A172 (cell line): ENCODE results near the gene ITGA3. TPM values are rescaled to one million over a fixed set of nuclear protein-coding genes. Genes with fewer than 3 reads are reported as not detected.
A peak's percentile ranks its signal among the peaks of the same experiment; 100 is the strongest.
"Not testable (repeated sequence)": the region's sequence is repeated elsewhere in the genome, so short reads cannot be mapped to it uniquely, and the experiment has no call there.

Experiments used
- DNase-seq: peaks from one replicate; pipeline ENCODE4 v3.0.0-alpha.2; 2015; ENCODE audit warnings: low spot score
- total RNA-seq: library from RNA; depleted of rRNA; stranded (reverse); fragments of >200 nt; shearing (Covaris generic); gene quantifications from 2 replicates; pipeline ENCODE4 v1.2.3, GENCODE V29; 2014

Gene ITGA3
- total RNA-seq, 1 experiment from 2014 or later = 839 TPM

DNA sequence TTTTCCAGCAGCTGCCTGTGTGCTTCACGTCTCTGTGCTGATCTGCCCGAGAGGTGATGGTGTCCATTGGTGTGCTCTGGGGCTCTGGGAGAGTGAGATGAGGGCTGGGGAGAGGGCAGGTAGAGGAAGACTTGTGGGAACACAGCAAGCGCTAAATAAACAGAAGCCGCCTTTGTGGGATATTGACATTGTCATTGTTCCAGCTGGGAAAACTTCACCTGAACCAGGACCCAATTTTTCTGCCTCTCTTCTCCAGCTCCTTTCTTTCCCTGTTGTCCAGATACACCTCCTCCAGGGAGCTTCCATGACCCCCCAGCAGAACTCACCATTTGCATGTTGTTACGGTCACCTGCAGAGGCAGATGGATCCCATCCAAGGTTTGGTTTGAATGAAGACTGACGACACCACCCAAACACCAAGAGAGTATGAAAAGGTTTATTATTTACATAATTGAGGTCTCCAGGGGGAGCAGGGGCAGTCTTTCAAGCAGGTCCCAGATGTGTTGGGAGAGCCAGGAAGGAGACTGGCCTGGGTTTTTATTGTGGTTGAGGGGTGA, 3.6 kb upstream of the ITGA3 start:
- DNase-seq = no peak

DNA sequence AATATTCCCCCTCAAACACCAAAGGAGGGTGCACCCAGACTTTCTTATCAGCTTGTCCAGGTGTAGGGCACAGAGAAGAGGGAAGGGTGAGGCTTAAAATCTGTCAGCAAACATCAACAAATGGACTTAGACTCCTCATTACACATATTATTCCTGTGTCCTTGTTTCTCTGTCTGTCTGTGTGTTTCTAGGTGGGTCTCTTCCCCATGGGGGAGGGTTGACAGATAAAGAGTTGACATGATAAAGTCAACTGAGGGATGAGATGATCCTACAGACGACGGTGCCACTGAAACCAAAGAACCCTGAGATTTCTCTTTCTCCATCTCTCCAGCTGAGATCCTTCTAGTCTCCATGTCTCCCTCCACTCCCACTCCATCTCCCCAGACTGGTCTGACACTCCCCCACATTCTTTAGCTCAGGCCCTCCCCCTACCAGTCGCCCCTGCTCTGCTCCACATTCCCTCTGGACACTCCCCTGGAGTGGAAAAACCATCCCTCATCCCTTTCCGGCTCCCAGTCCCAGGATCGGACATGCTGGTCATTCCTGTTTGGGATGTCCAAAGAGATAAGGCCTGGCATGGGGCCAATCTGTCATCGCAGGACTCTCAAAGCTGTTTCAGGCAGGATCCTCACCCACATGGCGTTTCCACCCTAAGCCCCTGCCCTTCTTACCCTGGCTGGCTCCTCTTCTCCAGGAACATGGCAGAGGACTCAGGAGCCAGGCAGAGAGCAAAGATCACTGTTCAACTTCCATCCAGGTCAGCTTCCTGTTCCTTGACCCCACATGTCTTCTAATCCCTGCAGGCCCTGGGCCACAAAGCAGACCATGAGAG, 2.9 kb upstream of the ITGA3 start:
- DNase-seq = peak; percentile 96

DNA sequence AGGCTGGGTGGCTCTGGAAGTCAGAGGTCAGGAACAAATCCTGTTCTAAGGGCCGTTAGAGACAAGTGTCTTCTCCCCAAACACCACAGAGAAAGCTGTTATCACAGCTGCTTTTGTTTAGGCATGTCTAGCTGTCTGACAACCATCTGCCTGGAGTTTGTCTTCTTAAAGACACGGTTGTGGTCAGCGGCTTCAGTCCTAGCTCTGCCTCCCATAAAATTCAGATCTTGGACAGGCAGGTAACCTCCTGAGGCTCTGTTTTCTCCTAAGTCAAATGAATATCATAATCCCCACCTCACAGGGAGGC, 2.3 kb upstream of the ITGA3 start:
- peak; percentile 59 for DNase-seq

DNA sequence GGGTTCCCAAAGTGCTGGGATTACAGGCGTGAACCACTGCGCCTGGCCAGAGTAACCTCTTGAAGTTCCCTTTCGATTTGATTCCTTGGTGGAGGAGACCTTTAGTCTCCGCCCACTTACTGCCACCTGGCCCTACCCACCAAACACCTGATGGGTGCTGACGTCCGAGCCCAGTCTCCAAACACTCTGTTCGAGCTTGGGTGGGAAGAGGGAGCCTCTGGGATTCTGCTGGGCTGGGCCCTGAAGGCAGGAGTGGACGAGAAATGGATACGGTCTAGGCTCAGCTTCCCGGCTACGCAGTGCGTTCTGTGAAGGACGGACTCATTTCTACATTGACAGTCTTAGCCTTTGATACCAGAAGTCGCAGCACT, 870 bp upstream of the ITGA3 start:
- peak; percentile 57 for DNase-seq

DNA sequence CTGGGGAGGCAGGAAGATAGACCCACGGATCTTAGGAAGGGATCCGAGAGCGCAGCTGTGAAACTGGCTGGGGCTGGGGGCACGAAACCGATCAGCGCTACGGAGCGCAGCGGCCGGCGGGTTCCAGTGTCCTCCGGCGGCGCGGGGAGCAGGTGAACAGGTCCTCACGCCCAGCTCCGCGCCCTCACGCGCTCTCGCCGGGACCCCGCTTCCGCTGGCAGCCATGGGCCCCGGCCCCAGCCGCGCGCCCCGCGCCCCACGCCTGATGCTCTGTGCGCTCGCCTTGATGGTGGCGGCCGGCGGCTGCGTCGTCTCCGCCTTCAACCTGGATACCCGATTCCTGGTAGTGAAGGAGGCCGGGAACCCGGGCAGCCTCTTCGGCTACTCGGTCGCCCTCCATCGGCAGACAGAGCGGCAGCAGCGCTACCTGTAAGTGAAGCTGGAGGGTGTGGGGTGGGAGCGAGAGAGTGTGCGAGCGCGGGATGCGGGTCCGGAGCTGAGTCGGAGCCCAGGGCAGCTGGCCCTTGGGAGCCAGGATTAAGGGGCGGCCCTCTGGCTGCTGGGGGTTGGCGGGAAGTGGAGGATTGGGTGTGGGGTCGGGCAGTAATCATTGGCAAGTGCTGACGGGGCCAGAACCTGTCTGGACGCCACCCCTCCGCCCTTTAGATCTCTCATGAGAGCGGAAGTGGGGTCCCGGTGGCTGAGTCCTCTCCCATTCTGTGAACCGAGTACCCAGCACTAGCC, 479 bp downstream of the ITGA3 start:
- peak; percentile 67 for DNase-seq

DNA sequence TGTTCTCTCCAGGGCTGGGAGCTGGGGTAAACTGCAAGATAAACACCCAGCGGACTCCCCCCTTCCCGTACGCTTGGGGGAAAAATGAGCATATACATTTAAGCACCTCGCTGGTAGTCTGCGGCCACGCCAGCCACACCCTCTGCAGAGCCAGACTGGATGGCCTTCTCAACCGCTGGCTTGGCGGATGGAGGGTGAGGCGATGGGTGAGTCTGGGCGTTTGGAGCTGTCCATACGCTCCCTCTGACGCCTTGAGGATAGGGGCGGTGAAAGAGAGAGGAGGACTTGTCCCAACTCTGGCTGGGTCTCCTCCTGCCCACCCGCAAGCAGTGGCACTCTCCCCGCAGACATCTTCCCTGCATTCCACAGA, 1.0 kb downstream of the ITGA3 start:
- no peak for DNase-seq

DNA sequence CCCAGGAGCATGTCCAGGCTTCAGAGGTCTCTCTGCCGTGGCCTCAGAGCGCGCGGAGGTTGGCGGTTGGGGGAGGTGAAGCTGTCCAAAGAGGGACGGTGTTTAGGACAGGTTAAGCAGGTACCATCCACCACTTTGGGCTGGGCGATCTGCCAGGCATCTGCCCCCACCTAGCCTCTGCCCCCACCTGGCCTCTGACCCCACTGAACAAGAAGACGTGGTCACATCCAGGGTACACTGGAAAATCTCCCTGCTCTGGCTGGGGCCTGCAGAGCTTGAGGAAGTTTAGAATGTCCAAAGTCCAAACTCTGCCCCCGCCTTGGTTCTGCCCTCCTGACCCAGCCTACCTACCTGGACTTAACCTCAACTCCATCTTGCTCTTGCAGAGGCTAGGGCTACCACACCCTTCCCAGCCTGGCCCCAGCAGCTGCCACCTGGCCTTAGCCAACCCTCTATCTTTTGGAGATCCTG, 1.6 kb downstream of the ITGA3 start:
- peak; percentile 35 for DNase-seq

DNA sequence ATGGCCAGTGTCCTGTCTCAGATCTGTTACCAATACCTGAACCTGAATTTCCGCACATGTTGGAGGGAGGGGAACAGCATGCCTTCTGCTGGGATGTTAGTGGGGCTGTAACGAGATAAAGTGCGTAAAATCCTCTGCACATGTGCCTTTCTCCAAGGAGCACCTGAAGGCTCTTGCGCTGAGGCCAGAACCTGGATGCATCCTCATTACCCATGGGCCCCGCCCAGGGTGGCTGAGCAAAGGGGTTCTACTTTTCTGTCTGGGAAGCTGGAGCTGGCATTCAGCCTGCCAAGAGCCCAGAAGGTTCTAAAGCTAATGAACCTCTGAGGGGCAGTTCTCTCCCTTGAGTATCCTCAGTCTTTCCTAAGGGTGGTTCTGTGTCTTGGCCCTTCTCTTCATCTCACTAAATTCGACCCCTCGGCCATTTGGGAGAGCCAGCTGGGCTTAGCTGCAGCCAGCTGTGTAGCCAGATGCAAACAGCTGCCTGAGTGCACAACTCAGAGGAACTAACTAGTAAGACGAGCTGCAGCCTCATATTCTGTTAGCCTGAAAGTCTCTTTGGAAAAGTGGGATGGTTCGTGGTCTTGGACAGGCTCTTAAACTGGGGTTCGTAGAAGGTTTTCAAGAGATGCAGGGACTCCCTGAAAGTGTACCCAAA, 2.5 kb downstream of the ITGA3 start:
- DNase-seq = no peak

DNA sequence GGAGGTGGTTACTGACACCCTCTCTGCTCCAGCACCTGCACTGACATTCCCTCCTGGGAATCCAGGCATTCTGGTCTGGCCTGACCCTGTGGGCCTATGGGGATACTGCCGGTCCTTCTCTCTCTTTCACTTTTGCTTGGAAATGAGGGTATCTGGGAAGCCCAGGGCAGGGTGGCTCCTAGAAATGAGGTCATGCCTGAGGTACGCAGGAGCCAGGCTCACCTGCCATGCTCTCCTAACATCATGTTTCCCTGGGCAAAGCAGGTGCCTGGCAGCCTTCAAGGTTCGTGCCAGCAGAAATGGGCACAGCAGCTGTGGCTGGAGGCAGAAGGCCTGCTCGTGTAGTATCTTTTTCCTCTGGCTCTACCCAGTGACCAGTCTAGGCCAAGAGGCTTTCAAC, 3.3 kb downstream of the ITGA3 start:
- no peak for DNase-seq

DNA sequence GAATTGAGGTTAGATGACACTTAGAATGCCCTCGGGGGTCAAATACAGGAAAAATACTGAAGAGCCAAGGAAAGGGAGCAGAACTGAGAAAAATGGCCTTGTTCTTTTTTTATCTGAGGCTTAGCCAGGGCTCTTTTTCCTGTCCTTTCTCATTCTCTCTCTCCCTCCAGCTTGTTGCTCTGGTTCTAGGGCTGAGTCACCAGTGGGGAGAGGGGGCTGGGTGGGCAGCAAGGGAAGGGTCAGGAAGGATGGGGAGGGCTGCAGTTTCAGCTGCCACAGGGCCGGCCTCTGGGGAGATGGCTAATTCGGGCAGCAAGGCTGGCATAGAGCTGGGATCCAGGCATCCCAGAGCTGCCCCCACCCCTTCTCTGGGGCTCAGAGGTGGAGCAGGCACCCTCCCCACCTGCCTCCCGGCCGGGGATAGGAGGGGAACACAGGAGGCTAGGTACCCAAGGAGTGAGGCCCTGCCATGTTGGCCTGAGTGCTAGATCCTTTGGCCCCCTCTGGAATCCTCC, 3.9 kb downstream of the ITGA3 start:
- DNase-seq = peak; percentile 72

DNA sequence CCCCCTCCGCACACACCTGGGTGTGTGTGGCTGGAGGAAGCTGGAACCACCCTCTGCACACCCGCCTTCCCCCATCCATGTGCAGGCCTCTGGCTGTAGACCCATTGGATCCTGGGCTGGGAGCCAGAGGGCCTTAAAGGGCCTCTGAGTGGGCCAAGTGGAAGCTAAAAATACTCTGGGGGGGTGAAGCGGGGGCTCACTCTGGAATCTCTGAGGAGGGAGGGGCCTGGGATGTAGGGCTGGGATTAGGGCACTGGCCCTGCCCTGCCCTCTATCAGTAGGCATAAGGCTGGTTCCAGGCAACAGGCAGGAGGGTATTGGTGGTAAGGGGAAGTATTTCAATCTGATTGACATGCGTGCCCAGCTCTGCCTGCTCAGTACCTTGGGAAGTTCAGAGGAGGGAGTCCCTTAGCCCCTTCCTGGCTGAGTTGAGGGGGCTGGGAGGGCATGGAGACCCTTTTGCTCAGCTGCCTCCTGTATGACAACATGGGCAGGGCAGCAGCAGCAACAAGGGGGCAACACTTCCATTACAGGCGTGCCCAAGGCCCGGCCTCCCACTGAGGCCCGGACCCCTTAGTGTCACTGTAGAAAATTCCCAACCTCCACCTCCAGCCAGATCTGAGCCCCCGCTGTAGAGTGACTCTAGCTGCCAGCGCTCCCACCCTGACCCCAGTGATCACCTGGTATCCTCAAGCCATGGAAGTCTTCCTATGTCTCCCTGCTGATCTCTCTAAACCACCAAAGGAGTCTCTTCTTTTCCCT, 5.2 kb downstream of the ITGA3 start:
- peak; percentile 91 for DNase-seq

DNA sequence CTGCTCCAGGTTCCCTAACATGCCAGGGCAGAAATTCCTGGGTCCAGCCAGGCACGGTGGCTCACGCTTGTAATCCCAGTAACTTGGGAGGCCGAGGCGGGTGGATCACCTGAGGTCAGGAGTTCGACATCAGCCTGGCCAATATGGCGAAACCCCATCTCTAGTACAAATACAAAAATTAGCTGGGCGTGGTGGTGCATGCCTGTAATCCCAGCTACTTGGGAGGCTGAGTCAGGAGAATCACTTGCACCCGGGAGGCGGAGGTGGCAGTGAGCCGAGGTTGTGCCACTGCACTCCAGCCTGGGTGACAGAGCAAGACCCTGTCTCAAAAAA, 5.8 kb downstream of the ITGA3 start:
- DNase-seq = not testable (repeated sequence)

DNA sequence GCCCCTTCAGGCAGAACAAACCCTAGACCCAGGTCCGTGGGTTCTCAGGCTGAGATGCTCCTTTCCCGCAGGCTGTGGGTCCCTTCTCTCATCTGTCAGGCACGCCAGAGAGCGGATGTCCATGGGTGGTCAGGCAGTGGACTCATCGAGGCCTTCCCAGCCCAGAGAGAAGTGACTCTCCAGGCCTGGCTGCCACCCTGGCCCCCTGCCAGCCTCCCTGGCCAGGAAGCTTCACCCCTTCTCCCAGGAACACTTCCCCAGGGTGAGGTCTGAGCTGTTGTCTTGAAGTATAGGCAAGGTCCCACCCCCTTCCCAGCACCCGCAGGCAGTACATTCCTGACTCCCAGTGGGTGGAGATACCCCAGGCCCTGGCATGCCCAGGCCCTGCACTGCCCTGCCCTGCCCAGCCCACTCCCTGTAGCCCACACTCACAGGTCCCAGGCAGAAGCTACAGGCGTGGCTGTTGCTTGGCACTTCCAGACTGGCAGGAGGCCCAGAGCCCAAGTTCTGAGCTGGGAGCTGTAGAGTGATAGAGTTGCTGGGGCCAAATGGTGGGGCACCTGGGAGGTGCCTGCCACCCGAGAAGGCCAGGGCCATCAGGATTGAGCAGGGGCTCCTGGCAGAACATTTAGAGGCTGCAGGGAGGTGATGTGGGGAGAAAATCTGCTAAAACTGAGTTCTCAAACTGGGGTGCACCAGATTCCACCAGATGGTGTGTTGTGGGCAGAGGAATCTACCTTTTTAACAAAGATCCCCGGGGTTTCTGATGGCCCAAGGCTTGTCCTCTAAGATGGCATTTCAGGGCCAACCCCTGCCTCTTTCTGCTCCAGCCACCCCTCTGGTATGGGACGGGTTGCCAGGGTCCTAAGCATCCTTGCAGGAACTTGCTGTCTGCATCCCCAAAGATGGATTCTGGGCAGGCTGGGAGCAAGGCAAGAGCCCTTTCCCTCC, 6.7 kb downstream of the ITGA3 start:
- DNase-seq = peak; percentile 100

DNA sequence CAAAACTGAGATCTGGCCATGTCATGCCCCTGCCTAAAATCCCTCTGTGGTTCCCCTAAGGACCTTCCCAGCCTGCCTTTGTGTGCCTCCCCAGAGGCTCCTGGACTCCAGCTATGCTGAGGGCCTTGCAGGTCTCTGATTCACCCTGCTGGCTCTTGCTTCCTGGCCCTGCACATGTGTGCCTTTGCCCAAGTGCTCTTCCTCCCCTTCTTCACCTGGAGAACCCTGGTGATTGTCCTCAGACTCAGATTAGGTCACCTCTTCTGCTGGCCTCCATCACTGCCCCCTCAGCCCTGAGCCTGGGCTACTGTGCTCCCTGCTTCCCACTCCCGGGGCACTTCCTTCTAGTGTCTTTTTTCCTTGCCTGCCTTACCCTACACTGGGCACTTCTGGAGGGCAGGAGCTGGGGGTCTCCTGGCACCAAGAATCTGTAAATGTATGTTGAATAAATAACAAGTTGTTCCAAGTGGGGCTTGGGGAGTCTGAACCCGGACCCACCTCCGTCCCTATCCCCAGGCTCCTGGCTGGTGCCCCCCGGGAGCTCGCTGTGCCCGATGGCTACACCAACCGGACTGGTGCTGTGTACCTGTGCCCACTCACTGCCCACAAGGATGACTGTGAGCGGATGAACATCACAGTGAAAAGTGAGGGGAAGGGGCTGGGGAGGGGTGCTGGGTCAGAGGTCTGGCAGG, 7.8 kb downstream of the ITGA3 start:
- peak; percentile 58 for DNase-seq

DNA sequence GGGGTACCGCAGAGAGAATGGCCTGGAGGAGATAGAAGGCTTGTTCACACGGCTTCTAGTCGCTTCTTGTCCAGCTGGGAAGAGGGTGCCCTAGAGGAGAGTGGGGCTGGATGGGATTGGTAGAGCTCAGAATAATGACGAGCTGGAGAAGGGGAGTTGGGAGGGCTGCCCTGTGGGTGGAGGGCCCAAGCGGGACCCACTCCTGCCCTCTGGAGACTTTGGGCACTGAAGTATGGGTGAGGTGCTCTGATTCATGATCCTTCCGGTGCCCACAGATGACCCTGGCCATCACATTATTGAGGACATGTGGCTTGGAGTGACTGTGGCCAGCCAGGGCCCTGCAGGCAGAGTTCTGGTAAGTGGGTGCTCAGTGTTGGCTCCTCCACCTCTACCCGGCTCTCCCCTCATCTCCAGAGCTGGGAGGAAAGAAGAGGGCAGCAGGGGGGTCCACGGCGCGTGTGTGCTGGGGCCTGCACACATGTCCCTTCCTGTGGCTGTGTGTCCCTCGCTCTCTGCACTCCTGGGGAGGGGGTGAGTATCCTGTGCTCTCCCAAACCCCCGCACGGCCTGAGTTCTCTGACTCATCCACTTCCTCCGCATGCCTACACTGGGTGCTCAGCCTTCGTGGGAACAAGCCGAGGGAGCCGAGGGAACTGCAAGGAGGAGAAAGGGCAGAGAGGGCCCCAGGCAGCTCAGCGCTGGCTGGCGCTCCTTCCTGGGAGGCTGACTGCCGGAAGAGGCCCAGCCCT, 8.5 kb downstream of the ITGA3 start:
- peak; percentile 98 for DNase-seq

DNA sequence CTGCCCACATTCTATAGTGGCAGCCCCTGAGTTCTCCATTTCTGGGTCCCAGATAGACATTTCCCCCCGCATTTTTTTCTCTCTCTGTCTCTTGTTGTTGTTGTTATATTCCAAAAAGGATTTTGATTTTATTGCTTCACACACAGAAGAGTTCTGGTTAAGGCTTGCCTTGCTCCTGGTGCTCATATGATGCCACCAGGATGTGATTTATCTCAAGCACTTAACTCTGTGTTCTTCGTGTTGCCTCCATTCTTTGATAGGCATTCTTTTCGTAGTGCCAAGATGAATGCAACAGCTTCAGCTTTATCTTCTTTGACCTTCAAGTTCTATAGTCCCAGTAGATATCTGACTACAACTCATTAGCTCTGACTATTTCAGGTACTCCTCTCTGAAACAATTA, 9.1 kb downstream of the ITGA3 start:
- no peak for DNase-seq

DNA sequence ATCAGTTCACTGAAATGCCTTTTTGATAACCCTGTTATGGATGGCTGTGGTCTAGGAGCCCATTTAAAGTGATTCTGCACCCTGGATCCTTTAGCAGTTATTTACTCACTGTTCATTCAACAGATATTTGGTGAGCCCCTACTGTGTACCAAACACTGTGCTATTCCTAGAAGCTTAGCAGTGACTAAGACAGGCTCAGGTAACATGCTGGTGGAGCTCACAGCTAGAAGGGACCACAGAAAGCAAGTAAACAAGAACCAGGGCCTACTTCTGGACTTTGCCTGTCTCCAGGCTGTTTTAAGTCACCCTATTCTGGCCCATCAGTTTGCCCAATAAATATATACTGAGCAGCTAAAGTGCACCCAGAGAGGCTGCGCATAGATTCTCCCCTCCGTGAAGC, 11.1 kb downstream of the ITGA3 start:
- DNase-seq = no peak

DNA sequence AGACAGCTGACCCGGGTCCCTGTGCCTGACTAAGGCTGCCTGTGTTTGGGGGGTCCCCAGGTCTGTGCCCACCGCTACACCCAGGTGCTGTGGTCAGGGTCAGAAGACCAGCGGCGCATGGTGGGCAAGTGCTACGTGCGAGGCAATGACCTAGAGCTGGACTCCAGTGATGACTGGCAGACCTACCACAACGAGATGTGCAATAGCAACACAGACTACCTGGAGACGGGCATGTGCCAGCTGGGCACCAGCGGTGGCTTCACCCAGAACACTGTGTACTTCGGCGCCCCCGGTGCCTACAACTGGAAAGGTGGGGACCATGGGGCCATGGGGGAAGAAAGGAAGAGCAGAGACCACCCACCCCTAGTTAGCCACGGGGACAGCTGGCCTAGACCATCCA, 12.1 kb downstream of the ITGA3 start:
- DNase-seq = no peak
